ENCODE results near the gene SP7. TPM values are rescaled to one million over a fixed set of nuclear protein-coding genes. Genes with fewer than 3 reads are reported as not detected.
"Not testable (repeated sequence)": the region's sequence is repeated elsewhere in the genome, so short reads cannot be mapped to it uniquely, and the experiment has no call there.

The SP7 gene
- total RNA-seq, 1 donor from 2014 or later, result not detected

- TF ChIP-seq CTCF (IDR thresholded peaks at IDR 0.05), result no peak
- DNase-seq (no peak), ATAC-seq (no peak)
- Histone ChIP-seq H3K36me3 (peaks cover 76% of the 10 kb centered on the region), H3K27me3 (ENCODE audit: low read depth) (no peaks in the 10 kb centered on the region), H3K4me3 (no peak overlapping the region), H3K27ac (no peak overlapping the region), H3K4me1 (peaks cover 36% of the 10 kb centered on the region), H3K9me3 (no peaks in the 10 kb centered on the region)
- intact Hi-C loops (cut with DNase I), result no loop called here
These were observed 33.3 kb downstream of the SP7 start for GRCh38 chr12:53302903-53303302.

- H3K36me3 ChIP-seq, result peaks cover 54% of the 10 kb centered on the region
- H3K4me3 ChIP-seq, result peak overlapping the region; percentile 85
- no peak for ATAC-seq
- peak overlapping the region; percentile 92 for H3K27ac ChIP-seq
- no peak for TF ChIP-seq CTCF (IDR thresholded peaks at IDR 0.05)
- H3K27me3 ChIP-seq (ENCODE audit: low read depth), result no peaks in the 10 kb centered on the region
- intact Hi-C loops (cut with DNase I), result no loop called here
- DNase-seq, result no peak
- no peaks in the 10 kb centered on the region for H3K9me3 ChIP-seq
- peaks cover 57% of the 10 kb centered on the region for H3K4me1 ChIP-seq
These were observed 36.0 kb downstream of the SP7 start for GRCh38 chr12:53300187-53300586.

- peaks cover 51% of the 10 kb centered on the region for H3K36me3 ChIP-seq
These were observed 36.5 kb downstream of the SP7 start, which contains the start of gene MYG1 for GRCh38 chr12:53299454-53300180. Gene MYG1, plus strand, starts transcription at chr12:53299695. Its CDS starts 43 bp downstream, at chr12:53299738.

GRCh38 chr12:53299101-53299453, 37.1 kb downstream of the SP7 start:
- peak; percentile 27 to 53 for ATAC-seq
- DNase-seq, result peak; percentile 62
- Histone ChIP-seq H3K27me3 (ENCODE audit: low read depth) (no peaks in the 10 kb centered on the region), H3K9me3 (no peaks in the 10 kb centered on the region), H3K4me1 (peaks cover 66% of the 10 kb centered on the region), H3K4me3 (peak overlapping the region; percentile 85), H3K36me3 (peaks cover 46% of the 10 kb centered on the region), H3K27ac (peak overlapping the region; percentile 92)
- intact Hi-C loops (cut with DNase I), result no loop called here
- no peak for TF ChIP-seq CTCF (IDR thresholded peaks at IDR 0.05)

More at GRCh38 chr12:53299454-53300180, 36.5 kb downstream of the SP7 start, which contains the start of gene MYG1:
- intact Hi-C loops (cut with DNase I), result no loop called here
- no peaks in the 10 kb centered on the region for H3K27me3 ChIP-seq (ENCODE audit: low read depth)
- peaks cover 63% of the 10 kb centered on the region for H3K4me1 ChIP-seq
- peak; percentile 23 for TF ChIP-seq CTCF (IDR thresholded peaks at IDR 0.05)
- no peaks in the 10 kb centered on the region for H3K9me3 ChIP-seq
- H3K4me3 ChIP-seq, result peak within 1 kb of the TSS; percentile 85
- ATAC-seq (peak; percentile 90 to 91), DNase-seq (peak; percentile 94)
- H3K27ac ChIP-seq, result peak within 1 kb of the TSS; percentile 92

GRCh38 chr12:53298164-53298563, 38.0 kb downstream of the SP7 start:
- H3K36me3 ChIP-seq, result peaks cover 38% of the 10 kb centered on the region
- no peaks in the 10 kb centered on the region for H3K27me3 ChIP-seq (ENCODE audit: low read depth)
- intact Hi-C loops (cut with DNase I), result no loop called here
- H3K4me1 ChIP-seq, result peaks cover 66% of the 10 kb centered on the region
- TF ChIP-seq CTCF (IDR thresholded peaks at IDR 0.05), result no peak
- no peaks in the 10 kb centered on the region for H3K9me3 ChIP-seq
- H3K4me3 ChIP-seq, result no peak overlapping the region
- peak overlapping the region; percentile 92 for H3K27ac ChIP-seq
- DNase-seq, result no peak
- ATAC-seq, result no peak

GRCh38 chr12:53297106-53297505, 39.0 kb downstream of the SP7 start:
- H3K27me3 ChIP-seq (ENCODE audit: low read depth); ATAC-seq; DNase-seq; intact Hi-C loops (cut with DNase I); H3K9me3 ChIP-seq; H3K4me3 ChIP-seq: not testable (repeated sequence)
- peaks cover 28% of the 10 kb centered on the region for H3K36me3 ChIP-seq
- H3K27ac ChIP-seq, result peak overlapping the region; percentile 92
- H3K4me1 ChIP-seq, result peaks cover 66% of the 10 kb centered on the region

Data from lower lobe of right lung (tissue), 2 donors.